A549 treated with AZD9567 at 1 μM for 4 hours (cell line): Measurements from ENCODE around the gene CDKN2C. TPM values are rescaled to one million over a fixed set of nuclear protein-coding genes. Genes with fewer than 3 reads are reported as not detected.

Source experiments
- total RNA-seq: library from RNA; stranded (reverse); fragments of 200-300 nt; extraction: Qiagen RNA extraction; gene quantifications from 5 replicates; pipeline ENCODE4 v1.2.3, GENCODE V29; 2022; ENCODE audit not compliant: insufficient read depth

CDKN2C gene
- 7.3 to 11.4 TPM (median 9.4 TPM) in 5 replicates for total RNA-seq

GRCh38 chr1:50969611-50970508 lies at the start of gene CDKN2C:
TSS of gene CDKN2C (plus strand) at chr1:50970245. CDS start at chr1:50970369, 124 bp downstream.

DNA sequence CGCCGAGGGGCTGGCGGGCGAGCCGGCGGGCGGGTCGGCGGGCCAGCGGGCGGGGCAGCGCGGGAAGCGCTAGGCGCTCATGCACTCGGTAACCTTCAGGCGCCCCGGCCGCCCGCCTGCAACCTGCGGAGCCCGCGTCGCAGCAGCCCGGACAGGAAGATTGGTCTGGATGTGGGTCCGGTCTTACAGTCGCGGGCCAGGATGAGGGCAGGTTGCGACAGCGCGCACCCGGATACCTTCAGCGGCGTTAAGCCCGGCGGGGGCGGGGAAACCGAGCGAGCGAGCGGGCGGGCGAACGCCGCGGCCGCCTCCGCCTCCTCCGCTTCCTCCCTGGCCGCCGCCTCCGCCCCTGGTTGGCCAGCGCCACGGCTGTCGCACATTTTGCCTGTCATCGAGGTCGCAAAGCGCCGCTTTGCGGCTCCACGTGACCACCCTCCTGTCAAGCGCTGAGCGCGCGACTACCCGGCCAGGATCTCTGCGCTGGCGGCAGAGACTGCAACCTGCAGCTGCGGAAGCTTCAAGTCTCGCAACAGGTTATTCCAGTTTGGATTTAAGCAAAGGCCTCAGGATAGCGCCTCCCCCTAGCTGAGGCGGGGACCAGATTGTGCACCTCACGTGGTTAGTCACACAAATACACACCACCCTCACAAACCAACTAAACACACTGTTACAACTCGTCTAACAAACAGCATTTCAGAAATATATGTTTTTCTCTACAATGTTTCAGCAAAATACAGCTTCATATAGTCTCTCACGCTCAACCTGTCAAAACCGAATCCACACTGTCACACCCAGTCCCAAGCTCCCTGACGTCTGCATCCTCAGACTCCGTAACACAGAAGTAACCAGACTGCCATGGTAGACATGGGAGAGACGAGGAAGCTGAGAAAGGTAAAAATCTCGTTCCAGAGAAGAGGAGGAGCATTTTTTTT lies 9.9 kb upstream of the CDKN2C start, which contains the start of gene FAF1:
TSS of gene FAF1 (minus strand) at position 355 of the 932 bp plus-strand sequence. CDS start 456 bp downstream, outside the sequence.

Other genes starting within 250 kb of the CDKN2C start
- gene FAF1, start 10.0 kb upstream of the CDKN2C start, total RNA-seq = 37.9 to 46.1 TPM (median 38.9 TPM) in 5 replicates
- not detected in 5 replicates for gene C1orf185, start 132.0 kb downstream of the CDKN2C start, total RNA-seq